ENCODE measurements around the gene APIP. TPM values are rescaled to one million over a fixed set of nuclear protein-coding genes. Genes with fewer than 3 reads are reported as not detected.

Gene APIP
- total RNA-seq, 1 experiment from 2014 or later = 24.3 TPM

- ATAC-seq = no peak
Observed at GRCh38 chr11:34953955-34954354, 37.8 kb upstream of the APIP start.

More at GRCh38 chr11:34953955-34954354, 37.8 kb upstream of the APIP start:
- Mint-ChIP-seq H3K4me3 (no peak overlapping the region), H3K27me3 (ENCODE audit: low read depth) (no peaks in the 10 kb centered on the region), H3K27ac (no peak overlapping the region; the same call in 1 of the 2 replicates), H3K36me3 (0 out of 2 replicates have a peak, but pooled peaks cover 3% of the 10 kb centered on the region), H3K9me3 (no peaks in the 10 kb centered on the region), H3K4me1 (no peaks in the 10 kb centered on the region)
- ChIA-PET POLR2A (no interaction called here), CTCF (no interaction called here)
- DNase-seq (ENCODE audit: low spot score) = no peak
- no peak for TF ChIP-seq ARID4B (CRISPR knock-in tag; IDR thresholded peaks at IDR 0.05; ENCODE audit: borderline replicate concordance)
- TF ChIP-seq IRF2 (CRISPR knock-in tag; IDR thresholded peaks at IDR 0.05; ENCODE audit: borderline replicate concordance, low read depth) = no peak
- TF ChIP-seq JUN (CRISPR knock-in tag; IDR thresholded peaks at IDR 0.05) = no peak
- TF ChIP-seq JAZF1 (CRISPR knock-in tag; IDR thresholded peaks at IDR 0.05) = no peak
- no peak for TF ChIP-seq ZSCAN18 (CRISPR knock-in tag; IDR thresholded peaks at IDR 0.05)
- TF ChIP-seq EMX1 (CRISPR knock-in tag; IDR thresholded peaks at IDR 0.05) = no peak
- TF ChIP-seq TEAD4 (CRISPR knock-in tag; IDR thresholded peaks at IDR 0.05) = no peak
- TF ChIP-seq ETV6 (CRISPR knock-in tag; IDR thresholded peaks at IDR 0.05) = no peak
- no peak for TF ChIP-seq ZNF416 (CRISPR knock-in tag; IDR thresholded peaks at IDR 0.05)
- TF ChIP-seq FOXJ3 (CRISPR knock-in tag; IDR thresholded peaks at IDR 0.05; ENCODE audit: borderline replicate concordance) = no peak
- no peak for TF ChIP-seq GTF2I (CRISPR knock-in tag; conservative IDR thresholded peaks at IDR 0.05)
- TF ChIP-seq ZNF532 (CRISPR knock-in tag; IDR thresholded peaks at IDR 0.05; ENCODE audit: borderline replicate concordance) = no peak
- TF ChIP-seq ZNF512 (CRISPR knock-in tag; IDR thresholded peaks at IDR 0.05; ENCODE audit: borderline replicate concordance) = no peak
- no peak for TF ChIP-seq SP1 (CRISPR knock-in tag; conservative IDR thresholded peaks at IDR 0.05)
- no peak for TF ChIP-seq NR2C2 (CRISPR knock-in tag; IDR thresholded peaks at IDR 0.05)
